Eye (tissue), 1 donor: ENCODE data around the gene AUTS2.

ENCODE experiments used
- DNase-seq: peaks from one replicate; pipeline ENCODE4 v3.0.0-alpha.2; 2015

Gene AUTS2

DNA sequence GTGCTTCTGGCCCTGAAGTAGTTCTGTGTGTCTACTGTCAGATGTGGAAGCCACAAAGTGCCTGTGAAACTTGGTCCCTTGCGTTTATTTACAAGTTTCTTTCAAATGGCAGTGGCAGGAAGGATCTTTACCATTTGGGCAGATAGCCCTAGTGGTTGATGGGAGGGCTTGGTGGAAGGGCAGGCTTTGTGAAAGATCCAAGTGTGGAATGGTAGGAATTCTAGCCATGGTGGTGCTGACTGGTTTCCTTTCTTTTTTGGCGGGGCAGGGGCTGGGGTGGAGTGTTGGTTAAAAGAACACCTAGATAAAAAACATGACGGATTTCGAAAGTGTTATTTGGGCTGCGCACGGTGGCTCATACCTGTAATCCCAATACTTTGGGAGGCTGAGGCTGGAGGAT, 27.0 kb downstream of the AUTS2 start:
- no peak for DNase-seq

DNA sequence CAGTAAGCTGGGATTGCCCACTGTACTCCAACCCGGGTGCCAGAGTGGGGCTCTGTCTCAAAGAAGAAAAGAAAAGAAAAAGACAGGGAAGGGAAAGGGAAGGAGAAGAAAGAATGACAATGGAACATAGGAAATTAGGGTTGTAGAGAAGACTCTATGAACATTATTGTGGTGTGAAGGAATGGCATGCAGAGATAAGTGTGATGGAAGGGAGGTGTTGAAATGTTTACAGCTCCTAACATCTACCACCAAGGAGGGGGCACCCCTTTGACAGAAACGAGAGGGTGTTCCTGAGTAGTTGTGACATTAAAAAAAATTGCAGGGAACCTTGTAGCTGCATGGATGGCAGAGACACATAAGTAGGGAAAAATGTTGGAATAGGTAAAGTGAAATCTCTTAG, 27.5 kb downstream of the AUTS2 start:
- DNase-seq, result no peak

DNA sequence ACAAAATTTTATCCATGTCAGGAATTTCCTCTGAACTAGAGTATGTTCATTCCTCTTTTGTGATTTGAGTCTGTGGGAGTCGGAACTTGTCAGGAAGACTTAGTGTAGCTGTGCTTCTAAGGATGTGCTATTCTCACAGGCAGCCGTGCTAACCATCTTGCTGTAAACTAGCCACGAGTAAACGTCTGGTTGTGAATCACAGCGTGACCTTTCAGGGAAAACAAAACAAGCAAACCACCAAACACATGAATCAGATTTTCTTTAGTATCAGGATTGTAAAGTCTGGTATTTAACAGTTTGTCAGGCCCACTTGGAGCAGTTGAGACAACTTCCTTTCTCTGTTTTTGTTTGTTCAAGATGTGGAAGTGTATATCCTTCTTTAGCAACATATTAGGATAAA, 32.0 kb downstream of the AUTS2 start:
- peak; percentile 48 for DNase-seq

DNA sequence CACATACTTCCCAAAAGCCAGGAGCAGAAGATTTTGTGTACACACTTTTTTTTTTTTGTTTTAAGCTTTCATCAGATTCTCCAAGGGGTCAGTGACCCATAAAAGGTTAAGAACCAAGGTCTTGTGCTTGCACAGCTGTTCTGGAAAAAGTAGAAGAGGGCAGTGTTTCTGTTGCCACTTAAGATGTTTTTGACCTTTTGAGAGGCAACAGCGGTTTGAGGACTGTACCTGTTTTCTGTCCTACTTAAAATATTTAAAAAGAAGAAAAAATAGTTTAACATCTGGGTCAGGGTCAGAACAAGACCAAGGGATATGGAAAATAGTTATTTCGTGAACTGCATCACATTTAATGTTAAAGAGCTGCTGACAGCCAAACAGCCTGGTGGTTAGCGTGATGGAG, 32.9 kb downstream of the AUTS2 start:
- DNase-seq, result no peak

DNA sequence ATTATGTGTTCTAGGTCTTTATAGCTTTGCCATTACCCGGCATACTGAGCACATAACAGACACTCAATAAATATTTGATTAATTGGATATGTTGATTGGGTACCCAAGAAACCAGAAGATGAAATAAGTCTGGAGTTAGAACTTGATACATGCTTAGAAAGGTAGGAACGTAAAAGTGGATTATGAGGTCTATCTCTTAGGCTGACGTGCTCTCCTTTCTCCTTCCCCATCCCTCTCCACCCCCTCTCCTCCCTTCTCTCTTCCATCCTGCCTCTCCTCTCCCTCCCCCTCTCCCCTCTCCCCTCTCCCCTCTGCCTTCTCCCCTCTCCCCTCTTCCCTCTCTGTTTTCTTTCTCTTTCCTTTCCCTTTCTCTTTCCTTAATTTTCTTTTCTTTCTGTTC, 34.0 kb downstream of the AUTS2 start:
- no peak for DNase-seq

DNA sequence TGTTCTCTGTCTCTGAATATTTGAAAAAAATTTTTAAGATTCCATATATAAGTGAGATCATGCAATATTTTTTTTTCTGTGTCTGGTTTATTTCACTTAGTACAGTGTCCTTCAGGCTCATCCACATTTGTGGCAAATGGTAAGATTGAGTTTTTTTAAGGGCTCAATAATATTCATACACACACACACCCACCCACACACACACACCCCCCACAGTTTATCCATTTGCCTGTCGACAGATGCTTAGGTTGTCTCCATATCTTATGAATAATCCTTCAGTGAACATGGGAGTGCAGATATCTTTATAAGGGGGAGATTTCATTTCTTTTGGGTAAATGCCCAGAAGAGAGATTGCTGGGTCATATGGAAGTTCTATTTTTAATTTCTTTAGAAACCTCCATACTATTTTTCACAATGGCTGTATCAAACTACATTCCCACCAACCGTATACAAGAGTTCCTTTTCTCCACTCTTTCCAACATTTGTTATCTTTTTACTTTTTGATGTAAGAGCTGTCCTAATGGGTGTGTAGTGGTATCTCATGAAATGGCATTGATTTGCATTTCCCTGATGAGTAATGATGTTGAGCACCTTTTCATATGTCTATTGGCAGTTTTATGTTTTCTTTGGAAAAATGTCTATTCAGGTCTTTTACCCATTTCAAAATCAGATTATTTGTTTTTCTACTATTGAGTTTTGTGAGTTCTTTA, 35.0 kb downstream of the AUTS2 start:
- DNase-seq, result no peak

DNA sequence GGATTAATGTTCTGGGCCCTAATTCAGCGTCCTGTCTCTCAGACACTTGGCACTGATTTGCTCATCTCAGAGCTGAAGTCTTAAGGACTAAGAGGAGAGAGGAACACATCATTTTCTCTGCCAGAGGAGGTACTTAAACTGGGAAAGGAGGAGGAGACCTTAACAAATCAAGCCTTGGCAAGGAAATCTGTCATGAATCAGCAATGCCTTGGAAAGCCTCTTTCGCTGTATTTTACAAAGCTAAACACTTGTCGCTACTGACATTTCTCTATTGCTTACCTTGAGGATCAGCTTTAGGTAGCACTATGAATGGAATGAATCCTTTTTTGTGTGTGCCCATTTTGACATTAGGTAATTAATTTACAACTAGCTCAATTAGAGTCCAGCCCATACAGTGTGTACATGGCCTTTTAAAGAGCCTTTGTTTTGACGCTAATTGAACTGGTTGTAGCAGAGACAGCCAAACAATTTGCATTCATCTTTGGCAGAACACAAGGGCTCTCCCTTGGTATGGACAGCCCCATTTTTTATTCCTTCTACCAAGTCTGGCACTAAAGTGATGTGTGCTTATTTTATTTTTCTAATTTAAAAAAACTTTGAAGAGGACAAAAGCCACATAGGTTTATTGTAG, 37.4 kb downstream of the AUTS2 start:
- DNase-seq, result peak; percentile 48

DNA sequence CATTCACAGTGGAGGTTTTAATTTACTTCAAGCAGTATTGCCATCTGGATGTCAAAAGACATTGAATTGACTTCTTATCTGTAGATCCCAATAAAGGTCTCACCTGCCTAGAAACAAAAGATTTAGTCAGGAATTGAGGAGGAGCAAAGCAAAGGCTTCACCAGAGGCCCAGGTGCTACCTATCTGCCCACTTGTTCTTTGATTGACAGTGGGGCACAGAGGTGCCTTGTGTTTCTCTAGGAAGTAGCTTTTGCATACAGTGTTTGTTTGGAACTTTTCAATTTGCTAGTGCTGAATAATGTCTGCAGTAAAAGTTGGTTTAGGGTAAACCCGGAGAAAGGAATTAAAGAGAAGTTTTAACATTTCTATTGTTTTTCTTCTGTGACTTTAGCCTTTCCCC, 40.4 kb downstream of the AUTS2 start:
- DNase-seq, result no peak

DNA sequence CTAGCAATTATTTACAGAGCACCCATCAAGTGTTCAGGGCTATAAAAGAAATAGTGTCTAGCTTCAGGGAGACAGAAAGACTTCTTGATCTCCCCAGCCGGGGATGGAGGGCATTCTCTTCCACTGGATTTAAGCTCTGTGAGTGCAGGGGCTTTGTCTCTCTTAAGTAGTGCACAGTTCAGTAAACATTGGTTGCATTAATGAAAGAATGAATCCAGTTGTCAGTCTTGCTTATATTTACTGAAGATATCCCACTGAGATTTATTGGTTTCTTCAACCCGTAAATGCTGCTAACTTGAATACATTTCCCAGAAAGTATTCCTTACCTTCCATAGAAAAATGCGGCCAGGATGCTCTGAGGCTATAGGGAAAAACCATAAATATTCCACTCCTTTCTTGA, 41.9 kb downstream of the AUTS2 start:
- DNase-seq, result peak; percentile 84

DNA sequence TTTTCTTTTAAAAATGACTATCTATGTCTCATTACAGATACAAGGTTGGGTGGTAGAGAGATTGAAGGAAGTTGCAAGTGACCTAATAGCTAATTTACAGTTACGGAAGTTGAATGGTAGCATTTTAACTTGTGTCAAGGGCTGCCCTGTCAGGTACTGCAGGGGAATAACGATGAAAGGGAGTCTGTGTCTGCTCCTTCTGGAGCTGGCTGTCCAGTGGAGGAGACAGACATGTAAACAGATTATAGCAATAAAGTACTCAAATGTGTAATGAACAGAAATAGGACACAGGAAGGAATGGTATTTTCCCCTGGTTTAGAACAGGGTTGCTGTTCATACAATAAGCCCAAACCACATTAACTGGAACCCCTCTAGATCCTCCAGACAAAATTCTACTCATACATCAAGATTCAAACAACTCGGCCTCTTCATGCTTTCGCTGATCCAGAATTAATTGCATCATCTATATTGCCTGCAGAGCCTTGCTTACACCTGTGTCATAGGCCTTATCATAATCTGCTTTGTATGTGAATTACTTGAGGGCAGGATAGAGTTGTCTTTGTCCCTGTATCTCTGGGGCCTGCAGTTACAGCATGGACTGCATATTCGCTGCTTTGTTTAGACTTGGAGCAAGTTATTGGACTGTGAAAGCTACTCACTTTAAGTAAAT, 42.8 kb downstream of the AUTS2 start:
- DNase-seq, result peak; percentile 42

DNA sequence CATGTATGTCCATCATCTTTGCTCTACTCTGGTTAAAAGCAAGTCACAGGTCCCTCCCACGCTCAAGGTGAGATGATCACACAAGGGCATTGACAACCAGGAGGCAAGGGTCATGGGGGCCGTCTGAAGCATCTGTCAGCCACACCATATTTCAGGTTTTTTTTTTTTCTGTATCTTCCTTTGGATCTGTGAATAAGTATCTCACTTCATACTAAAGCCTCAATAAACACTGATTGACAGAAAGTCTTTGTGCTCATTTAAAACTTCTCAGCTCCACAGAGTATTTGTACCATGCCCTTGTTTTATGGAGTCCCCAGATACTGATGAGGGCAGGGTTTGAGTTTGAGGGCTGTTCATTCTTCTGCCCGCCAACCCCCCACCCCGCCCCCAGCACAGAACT, 45.0 kb downstream of the AUTS2 start:
- no peak for DNase-seq

DNA sequence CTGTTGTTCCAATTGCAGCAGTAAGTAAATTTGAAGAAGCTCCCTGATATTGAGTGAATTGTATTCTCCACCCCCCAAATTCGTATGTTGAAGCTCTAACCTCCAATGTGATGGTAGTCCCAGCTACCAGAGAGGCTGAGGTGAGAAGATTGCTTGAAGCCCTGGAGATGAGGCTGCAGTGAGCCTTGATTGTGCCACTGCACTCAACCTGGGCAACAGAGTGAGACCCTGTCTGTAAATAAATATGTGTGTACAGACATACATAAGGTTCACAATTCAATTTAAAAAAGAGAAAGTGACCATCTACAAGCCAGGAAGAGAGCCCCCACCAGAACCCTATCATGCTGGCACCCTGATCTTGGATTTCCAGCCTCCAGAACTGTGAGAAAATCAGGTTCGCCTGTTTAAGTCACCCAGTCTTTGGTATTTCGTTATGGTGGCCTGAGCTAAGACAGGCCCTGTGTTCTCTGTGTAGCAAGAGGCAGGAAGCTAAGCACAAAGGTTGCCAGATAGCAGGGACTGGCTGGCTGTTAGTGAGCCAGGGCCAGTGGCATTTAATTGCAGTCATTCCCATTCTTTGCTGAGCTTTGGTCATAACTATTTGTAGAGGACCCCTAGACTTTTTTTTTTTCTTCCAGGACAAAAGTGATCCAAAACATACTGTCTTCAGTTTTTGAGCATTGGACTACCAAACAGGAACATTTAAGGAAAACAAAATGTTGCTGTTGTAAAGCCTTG, 45.6 kb downstream of the AUTS2 start:
- no peak for DNase-seq

DNA sequence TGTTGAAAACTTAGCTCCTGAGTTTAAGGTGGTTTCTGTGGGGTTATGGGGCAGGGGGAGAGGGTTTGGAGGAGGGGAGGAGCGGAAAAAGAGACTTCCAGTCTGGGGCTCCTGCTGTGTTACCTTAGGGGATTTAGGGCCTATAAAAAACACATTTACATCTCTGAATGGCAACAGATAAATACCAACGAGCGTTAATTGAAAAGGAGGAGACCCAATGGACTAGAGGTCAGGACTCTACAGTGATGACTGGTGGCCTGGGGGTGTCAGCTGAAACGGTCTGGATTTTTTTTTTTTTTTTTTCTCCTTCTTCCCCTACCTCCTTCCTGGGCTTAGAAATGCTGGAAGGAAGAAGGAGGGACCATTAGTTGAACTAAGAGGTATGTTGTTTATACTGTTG, 47.4 kb downstream of the AUTS2 start:
- no peak for DNase-seq

DNA sequence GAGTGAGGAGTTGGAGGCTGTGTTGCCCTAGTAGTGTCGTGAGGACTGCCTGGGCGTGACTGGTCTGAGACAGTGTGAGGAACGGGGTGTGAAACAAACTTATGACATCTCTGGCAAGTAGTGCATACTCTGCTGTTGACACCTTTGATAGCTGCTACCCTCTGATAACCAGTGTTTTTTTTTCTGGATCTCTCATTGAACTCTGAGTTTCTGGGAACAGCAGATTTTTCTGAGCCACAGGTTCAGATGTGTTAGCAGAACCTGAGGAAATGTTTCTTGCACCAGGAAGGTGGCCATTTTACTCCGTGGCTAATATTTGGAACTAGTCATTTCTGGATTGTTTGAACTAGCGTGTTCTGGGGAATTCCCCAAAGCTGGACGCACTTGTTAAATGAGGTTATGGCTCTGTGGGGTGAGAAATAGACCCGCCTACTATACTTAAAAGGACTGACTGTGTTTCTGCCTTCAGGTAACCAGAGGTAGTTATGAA, 52.9 kb downstream of the AUTS2 start:
- DNase-seq, result no peak

DNA sequence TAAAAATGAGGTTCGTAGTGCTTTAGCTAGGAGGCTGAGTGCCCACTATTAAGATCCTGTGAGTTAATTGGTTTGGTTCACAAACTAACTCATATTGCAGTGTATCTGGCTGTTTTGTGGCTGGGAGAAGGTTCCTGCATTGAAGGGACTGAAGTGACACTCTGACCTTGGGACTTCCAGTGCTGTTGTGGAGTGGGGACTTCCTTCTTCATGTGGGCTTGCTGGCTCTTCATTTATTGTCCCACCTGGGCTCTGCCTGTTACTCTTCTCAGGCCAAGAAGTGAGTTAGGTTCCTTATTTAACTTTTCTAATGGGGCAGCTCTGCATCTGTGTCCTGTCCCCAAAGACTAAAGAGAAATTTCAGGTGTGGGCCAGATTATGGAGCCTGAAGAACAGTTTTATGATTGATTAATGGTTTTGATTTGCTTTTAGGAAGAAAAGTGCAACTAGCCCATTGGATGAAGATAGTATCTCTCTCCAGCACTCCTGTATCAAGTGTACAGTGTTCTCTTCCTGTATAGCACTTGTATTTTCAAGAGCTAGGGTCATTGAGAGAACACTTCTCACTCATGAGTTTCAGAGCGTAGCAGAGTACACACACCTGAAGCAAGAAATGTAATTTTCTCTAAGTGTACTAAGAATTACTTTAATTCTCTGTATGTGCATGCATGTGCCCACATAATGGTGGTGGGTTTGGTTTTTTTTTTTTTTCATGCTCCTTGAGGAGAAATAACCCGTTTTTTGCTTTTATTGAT, 54.8 kb downstream of the AUTS2 start:
- no peak for DNase-seq

DNA sequence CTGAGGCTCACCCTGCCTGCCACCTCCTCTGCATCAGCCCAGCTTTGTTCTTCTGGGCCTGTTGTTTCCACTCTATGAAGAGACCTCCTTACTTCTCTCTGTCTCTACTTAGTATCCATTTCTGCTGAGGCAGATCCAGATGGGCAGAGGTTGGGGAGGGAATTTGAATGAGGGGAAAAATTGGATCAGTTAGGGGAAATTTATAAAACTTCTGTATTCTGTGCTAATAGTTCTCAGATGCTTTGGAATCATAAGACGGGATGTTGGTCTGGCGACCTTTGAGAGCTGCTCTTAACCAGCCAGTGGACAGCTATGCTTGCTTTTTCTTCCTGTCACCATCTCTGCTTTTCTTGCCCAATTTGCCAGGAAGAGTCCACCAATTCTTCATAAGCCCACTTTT, 55.5 kb downstream of the AUTS2 start:
- no peak for DNase-seq

DNA sequence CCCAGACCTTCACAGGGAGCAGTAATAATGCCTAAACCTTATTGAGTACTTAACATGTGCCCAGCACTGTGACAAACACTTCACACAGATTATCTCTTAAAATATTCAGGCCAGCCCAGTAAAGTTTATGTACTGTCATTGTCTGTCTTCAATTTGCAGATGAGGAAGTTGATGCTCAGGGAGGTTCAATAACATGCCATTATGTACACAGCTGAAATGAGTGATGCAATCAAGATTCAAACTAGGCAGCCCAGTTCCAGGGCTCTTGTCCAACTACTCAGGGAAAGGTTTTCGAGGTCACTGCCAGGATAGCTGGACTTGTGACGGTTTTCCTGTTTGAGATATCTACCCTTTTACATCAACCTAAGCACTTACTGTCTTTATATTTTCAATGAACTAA, 56.1 kb downstream of the AUTS2 start:
- no peak for DNase-seq

DNA sequence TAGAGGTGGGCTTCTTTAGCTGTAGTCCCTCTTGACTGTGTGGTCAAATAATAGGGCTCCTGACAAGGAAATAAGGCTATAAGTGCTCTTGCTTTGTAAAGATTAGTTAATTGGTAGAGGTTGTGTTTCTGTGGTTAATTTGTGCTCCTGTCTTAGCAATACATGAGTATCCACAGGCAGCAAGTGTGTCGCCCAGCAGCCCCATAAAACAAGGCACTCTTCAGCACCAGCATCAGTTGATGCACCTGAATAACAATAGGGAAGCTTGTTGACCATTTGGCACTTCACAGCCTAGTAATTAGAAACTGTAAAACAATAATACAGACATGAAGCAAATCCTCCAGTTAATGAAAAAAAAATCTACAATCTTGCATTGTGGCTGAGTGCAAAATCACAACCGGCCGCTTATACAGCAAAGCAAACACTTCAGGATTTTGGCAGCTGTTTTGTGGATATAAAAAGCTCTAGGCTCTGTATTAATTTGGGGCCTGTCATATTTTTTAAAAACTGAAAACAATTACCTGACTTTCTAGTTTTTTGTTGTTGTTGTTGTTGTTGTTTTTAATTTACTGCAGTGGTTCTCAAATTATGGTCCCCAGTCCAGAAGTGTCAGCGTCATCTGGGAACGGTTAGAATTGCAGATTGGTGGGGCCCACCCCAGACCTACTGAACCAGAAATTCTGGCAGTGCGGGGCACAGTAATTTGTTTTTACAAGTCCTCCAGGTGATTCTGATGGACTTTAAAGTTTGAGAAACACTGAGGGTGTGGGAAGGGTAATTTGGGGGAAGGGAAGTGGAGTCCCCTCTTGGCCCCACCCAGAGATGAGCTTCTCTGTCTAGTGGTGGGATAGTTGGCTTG, 56.8 kb downstream of the AUTS2 start:
- no peak for DNase-seq

DNA sequence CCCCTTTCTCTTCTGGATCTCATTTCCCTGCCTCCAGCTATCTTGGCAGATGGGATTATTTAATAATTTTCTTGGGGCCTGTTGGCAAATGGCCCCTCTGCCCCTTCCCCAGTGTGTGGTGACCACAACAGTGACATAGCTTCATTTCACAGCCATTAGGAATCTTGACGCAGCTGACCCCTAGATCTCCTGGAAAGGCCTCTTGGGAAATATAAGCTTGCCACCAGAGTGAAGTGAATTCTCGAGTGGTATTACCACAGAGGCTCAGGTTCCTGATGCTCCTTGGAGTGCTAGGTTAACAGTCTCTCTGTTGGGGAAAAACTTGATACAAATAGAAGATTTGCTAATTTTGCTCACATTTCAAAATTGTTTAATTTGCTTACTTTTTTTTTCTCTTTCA, 57.8 kb downstream of the AUTS2 start:
- DNase-seq, result no peak

DNA sequence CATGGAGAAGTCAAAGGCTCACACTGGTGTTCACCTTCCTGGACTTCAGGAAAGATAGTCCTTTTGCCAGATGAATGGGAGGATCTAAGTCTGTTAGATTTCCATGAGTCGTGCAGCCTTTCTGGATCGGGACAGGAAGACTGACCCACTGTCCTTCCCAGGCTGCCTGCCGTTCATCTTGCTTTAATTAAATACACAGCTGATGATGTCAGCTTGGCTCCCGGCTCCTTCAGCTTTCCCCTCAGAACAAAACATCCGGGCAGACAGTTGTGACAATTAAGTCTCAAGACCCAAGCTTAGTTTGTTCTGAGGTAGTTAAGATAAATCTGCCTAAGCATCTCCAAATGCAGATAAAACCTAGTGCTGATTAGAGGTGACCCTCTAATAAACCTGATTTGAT, 58.6 kb downstream of the AUTS2 start:
- peak; percentile 74 for DNase-seq

DNA sequence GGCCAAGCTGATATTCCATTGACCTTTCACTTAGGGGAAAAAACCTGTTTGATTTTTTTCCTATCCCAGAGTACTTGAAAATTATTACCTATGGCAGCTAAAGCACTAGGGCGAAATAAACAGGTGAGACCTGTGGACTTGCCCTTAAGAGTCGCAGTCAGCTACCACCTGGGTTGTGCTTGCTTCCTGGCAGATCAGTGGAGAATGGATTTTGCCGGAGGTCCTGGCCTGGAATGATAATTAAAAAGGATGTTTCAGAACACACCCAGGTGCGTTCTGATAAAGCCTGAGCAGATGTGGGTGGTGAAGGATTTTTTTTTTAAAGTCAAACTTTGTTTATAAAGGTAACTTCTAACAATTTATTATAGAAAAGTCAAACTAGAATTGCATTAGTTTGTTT, 59.1 kb downstream of the AUTS2 start:
- no peak for DNase-seq

DNA sequence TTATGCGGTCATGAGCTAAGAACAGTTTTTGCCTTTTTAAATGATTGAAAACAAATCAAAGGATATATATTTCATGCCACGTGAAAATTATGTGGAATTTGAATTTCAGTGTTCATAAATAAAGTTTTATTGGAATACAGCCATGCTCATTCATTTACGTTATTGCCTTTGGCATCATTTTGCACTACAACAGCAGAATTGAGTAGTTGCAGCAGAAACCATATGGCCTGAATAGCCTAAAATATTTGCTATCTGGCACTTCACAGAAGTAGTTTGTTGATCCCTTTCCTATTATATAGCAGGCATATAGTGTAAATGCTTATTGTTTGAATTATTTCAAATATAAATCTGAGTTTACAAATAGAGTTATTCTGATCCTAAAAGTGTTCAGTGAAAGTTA, 59.7 kb downstream of the AUTS2 start:
- no peak for DNase-seq
